ENCODE measurements around the gene NRXN2.

GRCh38 chr11:64627371-64627770 lies 95.6 kb downstream of the NRXN2 start:
- TF ChIP-seq TEAD4 (IDR thresholded peaks at IDR 0.05) (no peak), ZBTB7A (IDR thresholded peaks at IDR 0.05; ENCODE audit: low read depth) (no peak), CREB1 (IDR thresholded peaks at IDR 0.05; ENCODE audit: low read depth) (no peak), RAD21 (IDR thresholded peaks at IDR 0.05; ENCODE audit: low read depth) (no peak), REST (IDR thresholded peaks at IDR 0.05; ENCODE audit: low read depth) (no peak), EP300 (IDR thresholded peaks at IDR 0.05; ENCODE audit: borderline replicate concordance) (no peak)

All from Ishikawa (cell line).